HepG2 (cell line): Measurements from ENCODE around the gene PLA2G4D. TPM values are rescaled to one million over a fixed set of nuclear protein-coding genes. Genes with fewer than 3 reads are reported as not detected.

Source experiments
- ARID2 ChIP-seq: sonication (generic); formaldehyde crosslinking; IDR thresholded peaks from 2 replicates; pipeline ENCODE4 v1.8.1; 2022; ENCODE audit warnings: mild to moderate bottlenecking, missing genetic modification reagents, borderline replicate concordance
- CREB1 ChIP-seq, 2 experiments: fragments of 450-650 bp in 1 of 2; IDR thresholded peaks; 2 replicates each; pipeline ENCODE4 v1.6.1; 2016 to 2017; ENCODE audit warnings: control low read depth in 1 of 2, mild to moderate bottlenecking in 1 of 2, missing compliant biosample characterization in 1 of 2, missing genetic modification characterization in 1 of 2
- PTBP1 ChIP-seq: fragments of 200-400 bp; formaldehyde crosslinking; IDR thresholded peaks from 2 replicates; pipeline ENCODE4 v1.6.1; 2018; ENCODE audit warnings: low read length, low read depth; ENCODE audit not compliant: poor library complexity, severe bottlenecking
- SKI ChIP-seq: fragments of 450-650 bp; IDR thresholded peaks from one replicate; pipeline ENCODE4 v1.6.1; 2018; ENCODE audit warnings: mild to moderate bottlenecking; ENCODE audit not compliant: partially characterized antibody
- SPEN ChIP-seq: sonication (generic); formaldehyde crosslinking; IDR thresholded peaks from 2 replicates; pipeline ENCODE4 v1.5.1; 2020; ENCODE audit warnings: low read depth, mild to moderate bottlenecking, missing genetic modification reagents
- SSRP1 ChIP-seq: IDR thresholded peaks from 2 replicates; pipeline ENCODE4 v1.6.1; 2016; ENCODE audit warnings: control low read depth
- ZBTB8A ChIP-seq: sonication (generic); formaldehyde crosslinking; IDR thresholded peaks from 2 replicates; pipeline ENCODE4 v1.4.0; 2020; ENCODE audit warnings: mild to moderate bottlenecking, low read depth, missing genetic modification reagents, borderline replicate concordance
- ZNF20 ChIP-seq: sonication (generic); formaldehyde crosslinking; IDR thresholded peaks from 2 replicates; pipeline ENCODE4 v1.4.0; 2020; ENCODE audit warnings: mild to moderate bottlenecking, moderate library complexity, missing genetic modification reagents
- ZNF224 ChIP-seq: sonication (generic); formaldehyde crosslinking; IDR thresholded peaks from 2 replicates; pipeline ENCODE4 v1.5.0; 2020; ENCODE audit warnings: mild to moderate bottlenecking, missing genetic modification reagents
- ZNF335 ChIP-seq: sonication (generic); formaldehyde crosslinking; IDR thresholded peaks from 2 replicates; pipeline ENCODE4 v1.4.0; 2020; ENCODE audit warnings: missing genetic modification reagents
- ZNF383 ChIP-seq: sonication (generic); formaldehyde crosslinking; IDR thresholded peaks from 2 replicates; pipeline ENCODE4 v1.4.0; 2020; ENCODE audit warnings: missing genetic modification reagents, mild to moderate bottlenecking, borderline replicate concordance
- ZNF557 ChIP-seq: sonication (generic); formaldehyde crosslinking; IDR thresholded peaks from 2 replicates; pipeline ENCODE4 v1.4.0; 2020; ENCODE audit warnings: missing genetic modification reagents
- ZNF761 ChIP-seq: sonication (generic); formaldehyde crosslinking; conservative IDR thresholded peaks from 2 replicates; pipeline ENCODE4 v1.4.0; 2020; ENCODE audit warnings: mild to moderate bottlenecking, missing genetic modification reagents
- polyA plus RNA-seq, 8 experiments: library from polyadenylated mRNA; depleted of rRNA in 3 of 8; stranded (reverse) in 7 of 8; unstranded in 1 of 8; fragments of >200 nt; fragmentation: Illumina TruSeq in 4 of 8; extraction: Trizol in 4 of 8; gene quantifications; 2 replicates each; pipeline versions ENCODE4 v1.2.1 to v1.2.3, GENCODE V29; 2011 to 2016; ENCODE audit warnings: low read depth in 4 of 8, missing spikeins in 1 of 8, mixed read lengths in 1 of 8; ENCODE audit not compliant: insufficient read depth in 1 of 8
- total RNA-seq, 5 experiments: library from RNA; depleted of rRNA; stranded (reverse); fragments of >200 nt; fragmentation: Illumina TruSeq; extraction: Trizol; gene quantifications; 2 replicates each; pipeline ENCODE4 v1.2.3, GENCODE V29; 2016; ENCODE audit warnings: low read depth in 1 of 5
- TF ChIP-seq, protein P1 (sequence below): sonication (generic); formaldehyde crosslinking; IDR thresholded peaks from 2 replicates; pipeline ENCODE4 v1.5.0; 2020; ENCODE audit warnings: missing genetic modification reagents
- TF ChIP-seq, protein P2 (sequence below): sonication (generic); formaldehyde crosslinking; IDR thresholded peaks from 2 replicates; pipeline ENCODE4 v1.4.0; 2020; ENCODE audit warnings: low read depth, missing genetic modification reagents
- TF ChIP-seq, protein P3 (sequence below): sonication (generic); formaldehyde crosslinking; IDR thresholded peaks from 2 replicates; pipeline ENCODE4 v1.4.0; 2020; ENCODE audit warnings: mild to moderate bottlenecking, missing genetic modification reagents
- TF ChIP-seq, protein P4 (sequence below): sonication (generic); formaldehyde crosslinking; IDR thresholded peaks from 2 replicates; pipeline ENCODE4 v1.8.1; 2022; ENCODE audit warnings: low read depth, mild to moderate bottlenecking, missing genetic modification reagents

Gene PLA2G4D
- total and polyA plus RNA-seq, 2 of the 13 experiments (the other 11 are each of a cell fraction or from before 2014, with no cell fraction given): 0.04 to 0.21 TPM

DNA sequence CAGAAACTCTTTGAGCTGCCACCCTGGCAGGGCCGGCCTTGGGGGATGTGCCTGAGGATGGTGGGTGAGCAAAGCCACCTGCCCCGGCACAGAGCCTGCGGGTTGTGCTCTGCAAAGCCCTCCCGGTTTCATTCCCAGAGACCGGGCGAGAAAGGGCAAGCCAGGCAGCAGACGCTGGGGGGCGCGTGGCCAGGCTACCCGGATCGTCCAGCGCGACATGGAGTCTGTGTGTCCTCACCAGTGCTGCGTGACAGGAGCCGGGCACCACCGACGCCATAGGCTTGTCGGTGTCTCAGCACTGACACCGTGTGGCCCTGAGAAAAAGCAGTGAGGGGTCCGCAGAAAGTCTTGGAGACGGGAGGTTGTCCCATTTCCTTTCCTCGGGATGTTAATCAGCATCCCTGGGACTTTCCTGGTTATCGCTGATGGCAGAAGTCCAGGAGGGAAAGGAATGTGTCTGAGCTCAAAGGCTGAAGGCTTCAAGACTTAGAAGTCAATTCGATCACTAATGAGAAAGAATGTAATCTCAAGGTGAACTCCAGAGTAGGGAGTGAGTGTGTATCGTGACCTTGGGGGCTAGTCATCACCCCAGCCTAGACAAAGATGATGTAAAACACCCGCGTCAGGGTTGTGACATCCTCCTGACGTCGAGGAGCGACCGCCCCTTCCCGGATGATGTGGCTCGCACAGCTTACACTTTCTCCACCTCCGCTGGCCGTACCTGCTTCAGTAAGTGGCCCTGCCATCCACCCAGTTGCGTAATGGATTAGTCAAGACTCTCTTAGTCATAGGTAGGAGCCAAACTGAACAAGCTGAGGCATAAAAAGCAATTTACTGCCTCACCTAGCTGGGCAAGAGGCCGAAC, 37.2 kb downstream of the PLA2G4D start (continued):
- TF ChIP-seq SKI (peak; percentile 50), ZNF20 (CRISPR knock-in tag) (no peak), ARID2 (CRISPR knock-in tag) (no peak), SSRP1 (CRISPR knock-in tag) (0 out of 2 replicates have a peak, but pooled peaks have one; percentile 45), PTBP1 (no peak), SPEN (CRISPR knock-in tag) (peak; percentile 72), ZNF224 (CRISPR knock-in tag) (no peak), ZNF557 (CRISPR knock-in tag) (no peak), CREB1 (IDR thresholded peaks at IDR 0.05) (peak; percentile 47; the same call in 1 of the 2 replicates), CREB1 (CRISPR knock-in tag; IDR thresholded peaks at IDR 0.05) (peak; percentile 70; the same call in 1 of the 2 replicates), ZNF761 (CRISPR knock-in tag) (peak; percentile 69; the same call in 1 of the 2 replicates), ZBTB8A (CRISPR knock-in tag) (no peak), ZNF383 (CRISPR knock-in tag) (no peak), ZNF335 (CRISPR knock-in tag) (no peak)
- TF ChIP-seq, protein P1, sequence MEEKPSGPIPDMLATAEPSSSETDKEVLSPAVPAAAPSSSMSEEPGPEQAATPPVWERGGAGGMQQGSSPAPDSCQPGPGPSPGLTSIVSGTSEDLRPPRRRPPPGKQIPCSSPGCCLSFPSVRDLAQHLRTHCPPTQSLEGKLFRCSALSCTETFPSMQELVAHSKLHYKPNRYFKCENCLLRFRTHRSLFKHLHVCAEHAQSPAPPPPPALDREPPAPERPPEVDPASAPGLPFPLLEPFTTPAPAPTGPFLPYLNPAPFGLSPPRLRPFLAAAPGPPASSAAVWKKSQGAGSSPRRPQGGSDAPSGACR (CRISPR knock-in tag): no peak
- TF ChIP-seq, protein P2, sequence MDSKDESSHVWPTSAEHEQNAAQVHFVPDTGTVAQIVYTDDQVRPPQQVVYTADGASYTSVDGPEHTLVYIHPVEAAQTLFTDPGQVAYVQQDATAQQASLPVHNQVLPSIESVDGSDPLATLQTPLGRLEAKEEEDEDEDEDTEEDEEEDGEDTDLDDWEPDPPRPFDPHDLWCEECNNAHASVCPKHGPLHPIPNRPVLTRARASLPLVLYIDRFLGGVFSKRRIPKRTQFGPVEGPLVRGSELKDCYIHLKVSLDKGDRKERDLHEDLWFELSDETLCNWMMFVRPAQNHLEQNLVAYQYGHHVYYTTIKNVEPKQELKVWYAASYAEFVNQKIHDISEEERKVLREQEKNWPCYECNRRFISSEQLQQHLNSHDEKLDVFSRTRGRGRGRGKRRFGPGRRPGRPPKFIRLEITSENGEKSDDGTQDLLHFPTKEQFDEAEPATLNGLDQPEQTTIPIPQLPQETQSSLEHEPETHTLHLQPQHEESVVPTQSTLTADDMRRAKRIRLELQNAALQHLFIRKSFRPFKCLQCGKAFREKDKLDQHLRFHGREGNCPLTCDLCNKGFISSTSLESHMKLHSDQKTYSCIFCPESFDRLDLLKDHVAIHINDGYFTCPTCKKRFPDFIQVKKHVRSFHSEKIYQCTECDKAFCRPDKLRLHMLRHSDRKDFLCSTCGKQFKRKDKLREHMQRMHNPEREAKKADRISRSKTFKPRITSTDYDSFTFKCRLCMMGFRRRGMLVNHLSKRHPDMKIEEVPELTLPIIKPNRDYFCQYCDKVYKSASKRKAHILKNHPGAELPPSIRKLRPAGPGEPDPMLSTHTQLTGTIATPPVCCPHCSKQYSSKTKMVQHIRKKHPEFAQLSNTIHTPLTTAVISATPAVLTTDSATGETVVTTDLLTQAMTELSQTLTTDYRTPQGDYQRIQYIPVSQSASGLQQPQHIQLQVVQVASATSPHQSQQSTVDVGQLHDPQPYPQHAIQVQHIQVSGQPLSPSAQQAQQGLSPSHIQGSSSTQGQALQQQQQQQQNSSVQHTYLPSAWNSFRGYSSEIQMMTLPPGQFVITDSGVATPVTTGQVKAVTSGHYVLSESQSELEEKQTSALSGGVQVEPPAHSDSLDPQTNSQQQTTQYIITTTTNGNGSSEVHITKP: no peak
- TF ChIP-seq, protein P3, sequence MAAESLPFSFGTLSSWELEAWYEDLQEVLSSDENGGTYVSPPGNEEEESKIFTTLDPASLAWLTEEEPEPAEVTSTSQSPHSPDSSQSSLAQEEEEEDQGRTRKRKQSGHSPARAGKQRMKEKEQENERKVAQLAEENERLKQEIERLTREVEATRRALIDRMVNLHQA (CRISPR knock-in tag): no peak
- TF ChIP-seq, protein P4, sequence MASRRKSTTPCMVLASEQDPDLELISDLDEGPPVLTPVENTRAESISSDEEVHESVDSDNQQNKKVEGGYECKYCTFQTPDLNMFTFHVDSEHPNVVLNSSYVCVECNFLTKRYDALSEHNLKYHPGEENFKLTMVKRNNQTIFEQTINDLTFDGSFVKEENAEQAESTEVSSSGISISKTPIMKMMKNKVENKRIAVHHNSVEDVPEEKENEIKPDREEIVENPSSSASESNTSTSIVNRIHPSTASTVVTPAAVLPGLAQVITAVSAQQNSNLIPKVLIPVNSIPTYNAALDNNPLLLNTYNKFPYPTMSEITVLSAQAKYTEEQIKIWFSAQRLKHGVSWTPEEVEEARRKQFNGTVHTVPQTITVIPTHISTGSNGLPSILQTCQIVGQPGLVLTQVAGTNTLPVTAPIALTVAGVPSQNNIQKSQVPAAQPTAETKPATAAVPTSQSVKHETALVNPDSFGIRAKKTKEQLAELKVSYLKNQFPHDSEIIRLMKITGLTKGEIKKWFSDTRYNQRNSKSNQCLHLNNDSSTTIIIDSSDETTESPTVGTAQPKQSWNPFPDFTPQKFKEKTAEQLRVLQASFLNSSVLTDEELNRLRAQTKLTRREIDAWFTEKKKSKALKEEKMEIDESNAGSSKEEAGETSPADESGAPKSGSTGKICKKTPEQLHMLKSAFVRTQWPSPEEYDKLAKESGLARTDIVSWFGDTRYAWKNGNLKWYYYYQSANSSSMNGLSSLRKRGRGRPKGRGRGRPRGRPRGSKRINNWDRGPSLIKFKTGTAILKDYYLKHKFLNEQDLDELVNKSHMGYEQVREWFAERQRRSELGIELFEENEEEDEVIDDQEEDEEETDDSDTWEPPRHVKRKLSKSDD (CRISPR knock-in tag): peak; percentile 53; the same call in 1 of the 2 replicates
